Tibial artery (tissue), 4 donors: Measurements from ENCODE around the gene SLAMF6.

Experiments used
- DNase-seq, 2 donors: peaks; one replicate each; pipeline ENCODE4 v3.0.0-alpha.2; 2019
- H3K27ac ChIP-seq, 2 donors: fragments of 200-600 bp; sonication (generic) in 1 of 2; 1 replicate in 1 of 2; 2 replicates in 1 of 2; pipeline ENCODE4 v1.5.1; 2018 to 2019; ENCODE audit warnings: mild to moderate bottlenecking in 1 of 2
- H3K27me3 ChIP-seq, 2 donors: fragments of 200-600 bp; sonication (generic) in 1 of 2; one replicate each; pipeline versions ENCODE4 v1.5.1 to v1.6.0; 2016 to 2019
- H3K36me3 ChIP-seq, 3 donors: fragments of 200-600 bp; sonication (generic) in 2 of 3; one replicate each; pipeline ENCODE4 v1.5.1; 2016 to 2019; ENCODE audit warnings: mild to moderate bottlenecking in 2 of 3
- H3K4me1 ChIP-seq, 4 donors: fragments of 200-600 bp; sonication (generic) in 2 of 4; 1 replicate in 3 of 4; 2 replicates in 1 of 4; pipeline ENCODE4 v1.5.1; 2016 to 2019
- H3K4me3 ChIP-seq, 2 donors: fragments of 200-600 bp; sonication (generic) in 1 of 2; 1 replicate in 1 of 2; 2 replicates in 1 of 2; pipeline ENCODE4 v1.5.1; 2018 to 2019; ENCODE audit warnings: mild to moderate bottlenecking in 2 of 2
- H3K9me3 ChIP-seq, 3 donors: fragments of 200-600 bp; sonication (generic) in 1 of 3; one replicate each; pipeline ENCODE4 v1.5.1; 2016 to 2019
- intact Hi-C: fragments of 100-400 bp; cut with DNase I; formaldehyde crosslinking; loops from one replicate; pipeline ENCODE4 v1.15.0; 2023; ENCODE audit warnings: low total_unique reads
- TF ChIP-seq, protein P1 (sequence below), 2 experiments: fragments of 200-600 bp in 1 of 2; fragments of 450-650 bp in 1 of 2; IDR thresholded peaks; one replicate each; pipeline ENCODE4 v1.5.1; 2017 to 2019; ENCODE audit warnings: antibody characterized with exemption in 2 of 2, mild to moderate bottlenecking in 1 of 2, moderate library complexity in 1 of 2

The SLAMF6 gene

DNA sequence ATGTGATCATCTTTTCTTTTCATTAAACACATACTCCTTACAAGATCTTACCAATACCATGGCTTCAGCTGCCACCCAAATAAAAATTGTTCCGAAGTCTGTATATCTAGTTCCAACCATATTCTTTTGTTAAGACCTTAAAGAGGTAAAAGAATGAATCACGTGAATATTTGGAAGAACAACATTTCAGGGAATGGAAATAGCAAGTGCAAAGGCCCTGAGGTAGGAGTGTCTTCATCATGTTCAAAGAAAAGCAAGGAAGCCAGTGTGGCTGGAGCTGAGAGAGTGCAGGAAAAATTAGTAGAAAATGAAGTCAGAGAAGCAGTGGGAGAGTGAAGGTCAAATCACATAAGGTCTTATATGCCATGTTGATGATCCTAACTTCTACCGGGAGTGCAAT lies 50.9 kb downstream of the SLAMF6 start:
- TF ChIP-seq, protein P1, sequence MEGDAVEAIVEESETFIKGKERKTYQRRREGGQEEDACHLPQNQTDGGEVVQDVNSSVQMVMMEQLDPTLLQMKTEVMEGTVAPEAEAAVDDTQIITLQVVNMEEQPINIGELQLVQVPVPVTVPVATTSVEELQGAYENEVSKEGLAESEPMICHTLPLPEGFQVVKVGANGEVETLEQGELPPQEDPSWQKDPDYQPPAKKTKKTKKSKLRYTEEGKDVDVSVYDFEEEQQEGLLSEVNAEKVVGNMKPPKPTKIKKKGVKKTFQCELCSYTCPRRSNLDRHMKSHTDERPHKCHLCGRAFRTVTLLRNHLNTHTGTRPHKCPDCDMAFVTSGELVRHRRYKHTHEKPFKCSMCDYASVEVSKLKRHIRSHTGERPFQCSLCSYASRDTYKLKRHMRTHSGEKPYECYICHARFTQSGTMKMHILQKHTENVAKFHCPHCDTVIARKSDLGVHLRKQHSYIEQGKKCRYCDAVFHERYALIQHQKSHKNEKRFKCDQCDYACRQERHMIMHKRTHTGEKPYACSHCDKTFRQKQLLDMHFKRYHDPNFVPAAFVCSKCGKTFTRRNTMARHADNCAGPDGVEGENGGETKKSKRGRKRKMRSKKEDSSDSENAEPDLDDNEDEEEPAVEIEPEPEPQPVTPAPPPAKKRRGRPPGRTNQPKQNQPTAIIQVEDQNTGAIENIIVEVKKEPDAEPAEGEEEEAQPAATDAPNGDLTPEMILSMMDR (IDR thresholded peaks at IDR 0.05), result no peak

DNA sequence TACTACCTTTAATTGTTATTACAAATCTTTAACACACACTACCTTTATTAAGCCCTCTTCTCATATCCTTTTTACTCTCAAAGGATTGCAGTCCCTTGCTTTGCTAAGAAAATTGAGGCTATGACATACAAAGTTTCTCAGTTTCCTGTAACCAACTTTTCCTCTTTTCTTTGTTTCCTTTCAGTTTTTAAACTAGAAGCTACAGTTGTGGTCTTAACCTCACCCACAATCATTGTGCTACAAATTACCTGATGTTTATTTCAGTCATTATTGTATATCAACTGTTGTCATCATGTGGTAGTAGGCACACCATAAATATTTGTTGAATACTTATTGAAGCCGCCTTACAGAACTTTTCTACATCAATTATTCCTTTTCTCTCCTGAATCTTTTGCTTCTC lies 51.8 kb downstream of the SLAMF6 start:
- no peaks in the 10 kb centered on the region for H3K27me3 ChIP-seq
- no peak overlapping the region for H3K27ac ChIP-seq
- TF ChIP-seq, protein P1 (IDR thresholded peaks at IDR 0.05), result no peak
- H3K9me3 ChIP-seq, result no peaks in the 10 kb centered on the region
- no peaks in the 10 kb centered on the region for H3K36me3 ChIP-seq
- DNase-seq, result no peak
- intact Hi-C loops, result no loop called here
- no peaks in the 10 kb centered on the region for H3K4me1 ChIP-seq
- no peak overlapping the region for H3K4me3 ChIP-seq

More for the DNA sequence above, 50.9 kb downstream of the SLAMF6 start:
- H3K27me3 ChIP-seq, result no peaks in the 10 kb centered on the region
- H3K4me1 ChIP-seq, result no peaks in the 10 kb centered on the region
- no peaks in the 10 kb centered on the region for H3K9me3 ChIP-seq
- no peak for DNase-seq
- H3K36me3 ChIP-seq, result no peaks in the 10 kb centered on the region
- no peak overlapping the region for H3K4me3 ChIP-seq
- intact Hi-C loops, result no loop called here
- H3K27ac ChIP-seq, result no peak overlapping the region

DNA sequence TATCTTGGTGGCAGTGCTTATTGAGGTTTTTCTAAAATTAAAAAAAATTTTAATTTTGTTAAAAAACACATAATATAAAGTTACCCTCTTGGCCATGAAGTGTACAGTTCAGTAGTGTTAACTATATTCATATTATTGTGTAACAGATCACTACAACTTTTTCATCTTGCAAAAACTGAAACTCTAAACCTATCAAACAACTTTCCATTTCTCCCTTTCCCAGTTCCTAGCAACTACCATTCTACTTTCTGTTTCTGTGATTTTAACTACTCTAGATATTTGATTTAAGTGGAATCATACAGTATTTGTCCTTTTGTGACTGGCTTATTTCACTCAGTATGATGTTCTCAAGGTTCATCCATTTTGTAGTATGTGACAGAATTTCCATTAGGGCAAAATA lies 55.5 kb downstream of the SLAMF6 start:
- Histone ChIP-seq H3K36me3 (no peaks in the 10 kb centered on the region), H3K27ac (no peak overlapping the region), H3K27me3 (no peaks in the 10 kb centered on the region), H3K4me1 (no peaks in the 10 kb centered on the region), H3K4me3 (no peak overlapping the region), H3K9me3 (no peaks in the 10 kb centered on the region)
- TF ChIP-seq, protein P1 (IDR thresholded peaks at IDR 0.05), result no peak
- intact Hi-C loops, result no loop called here
- no peak for DNase-seq

DNA sequence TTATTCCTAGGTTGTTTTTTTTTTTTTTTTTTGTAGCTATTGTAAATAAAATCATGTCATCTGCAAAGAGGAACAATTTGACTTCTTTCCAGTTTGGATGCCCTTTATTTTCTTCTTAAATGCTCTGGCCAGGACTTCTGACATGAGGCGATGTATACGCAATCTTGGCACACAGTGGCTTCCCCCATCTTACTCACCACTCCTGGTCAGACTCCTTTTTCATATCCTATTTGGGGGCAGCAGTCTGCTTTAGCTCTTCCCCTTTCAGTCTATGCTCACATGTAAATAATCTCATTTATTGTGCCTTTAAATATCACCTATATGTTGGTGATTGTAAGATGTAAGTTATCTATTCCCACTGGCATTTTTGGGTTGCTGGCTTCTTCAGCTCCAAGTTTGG lies 56.1 kb downstream of the SLAMF6 start:
- intact Hi-C loops, result no loop called here
- TF ChIP-seq, protein P1 (IDR thresholded peaks at IDR 0.05), result no peak
- Histone ChIP-seq H3K36me3 (no peaks in the 10 kb centered on the region), H3K4me3 (no peak overlapping the region), H3K27ac (no peak overlapping the region), H3K9me3 (no peaks in the 10 kb centered on the region), H3K4me1 (no peaks in the 10 kb centered on the region), H3K27me3 (no peaks in the 10 kb centered on the region)
- DNase-seq, result no peak

DNA sequence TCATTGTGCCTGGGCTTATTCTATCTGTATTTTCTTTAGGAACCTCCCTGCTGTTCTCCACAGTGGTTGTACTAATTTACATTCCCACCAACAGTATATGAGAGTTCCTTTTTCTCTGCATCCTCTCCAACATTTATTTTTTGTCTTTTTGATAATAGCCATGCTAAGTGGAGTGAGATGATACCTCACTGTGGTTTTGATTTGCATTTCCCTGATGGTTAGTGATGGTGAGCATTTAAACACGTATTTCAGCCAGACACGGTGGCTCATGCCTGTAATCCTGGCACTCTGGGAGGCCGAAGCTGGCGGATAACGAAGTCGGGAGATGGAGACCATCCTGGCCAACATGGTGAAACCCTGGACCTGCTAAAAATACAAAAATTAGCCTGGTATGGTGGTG lies 57.9 kb downstream of the SLAMF6 start:
- DNase-seq, result no peak
- H3K27ac ChIP-seq, result no peak overlapping the region
- no peak overlapping the region for H3K4me3 ChIP-seq
- intact Hi-C loops, result no loop called here
- H3K27me3 ChIP-seq, result no peaks in the 10 kb centered on the region
- H3K9me3 ChIP-seq, result no peaks in the 10 kb centered on the region
- TF ChIP-seq, protein P1 (IDR thresholded peaks at IDR 0.05), result no peak
- no peaks in the 10 kb centered on the region for H3K36me3 ChIP-seq
- no peaks in the 10 kb centered on the region for H3K4me1 ChIP-seq

DNA sequence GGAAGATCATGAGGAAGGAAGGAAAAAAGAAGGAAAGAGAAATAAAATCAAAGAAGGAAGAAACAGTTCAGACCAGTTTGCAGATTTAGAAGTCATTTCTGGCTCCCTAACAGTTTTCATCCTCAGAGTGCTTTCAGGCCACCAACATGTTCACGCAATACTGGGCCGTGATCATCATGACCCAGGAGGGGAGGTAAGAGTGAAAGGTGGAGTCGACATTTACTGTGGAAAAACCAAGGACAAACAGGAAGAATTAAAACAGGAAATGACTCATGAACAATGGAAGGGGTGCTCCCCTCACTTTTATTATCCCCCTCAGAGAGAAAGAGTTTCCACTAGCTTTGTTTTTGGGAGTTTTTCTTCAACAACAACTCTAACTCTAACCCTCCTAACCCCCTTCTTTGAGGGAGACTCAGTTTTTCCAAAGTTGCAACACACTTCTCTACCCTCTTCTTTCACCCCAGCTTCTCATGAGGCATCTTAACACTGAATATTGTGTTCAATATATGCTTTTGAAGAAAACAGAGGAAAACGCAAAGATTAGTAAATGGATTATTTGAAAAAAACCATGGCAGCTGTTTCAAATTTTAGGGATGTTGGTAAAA lies 62.3 kb downstream of the SLAMF6 start:
- Histone ChIP-seq H3K36me3 (no peaks in the 10 kb centered on the region), H3K4me1 (no peaks in the 10 kb centered on the region), H3K27ac (no peak overlapping the region), H3K27me3 (no peaks in the 10 kb centered on the region), H3K9me3 (no peaks in the 10 kb centered on the region), H3K4me3 (no peak overlapping the region)
- DNase-seq, result no peak
- TF ChIP-seq, protein P1 (IDR thresholded peaks at IDR 0.05), result no peak
- intact Hi-C loops, result no loop called here
